ENCODE results near the gene GLRX. TPM values are rescaled to one million over a fixed set of nuclear protein-coding genes. Genes with fewer than 3 reads are reported as not detected.

Gene GLRX
- total and polyA plus RNA-seq, 2 of the 13 experiments (the other 11 are each of a cell fraction or from before 2014, with no cell fraction given): 63.8 to 499 TPM

- no peak for TF ChIP-seq SAFB2 (CRISPR knock-in tag; IDR thresholded peaks at IDR 0.05; ENCODE audit: borderline replicate concordance, low read depth)
- TF ChIP-seq U2AF2 (IDR thresholded peaks at IDR 0.05; ENCODE audit: low read depth, low read length): no peak
- TF ChIP-seq DRAP1 (CRISPR knock-in tag; IDR thresholded peaks at IDR 0.05): peak; percentile 78
- TF ChIP-seq ZNF674 (CRISPR knock-in tag; IDR thresholded peaks at IDR 0.05; ENCODE audit: low read depth): no peak
- no peak for TF ChIP-seq FOXO4 (CRISPR knock-in tag; conservative IDR thresholded peaks at IDR 0.05)
- no peak for TF ChIP-seq PBX3 (CRISPR knock-in tag; IDR thresholded peaks at IDR 0.05; ENCODE audit: borderline replicate concordance)
- TF ChIP-seq ZBTB43 (CRISPR knock-in tag; conservative IDR thresholded peaks at IDR 0.05): peak; percentile 57; the same call in 1 of the 2 replicates
- peak; percentile 70; the same call in 1 of the 2 replicates for TF ChIP-seq MIER3 (CRISPR knock-in tag; IDR thresholded peaks at IDR 0.05; ENCODE audit: borderline replicate concordance)
- 0 out of 2 replicates have a peak, but pooled peaks have one; percentile 10 for TF ChIP-seq ZSCAN21 (CRISPR knock-in tag; IDR thresholded peaks at IDR 0.05; ENCODE audit: borderline replicate concordance)
- no peak for TF ChIP-seq AGO1 (IDR thresholded peaks at IDR 0.05; ENCODE audit: low read depth, low read length, poor library complexity, severe bottlenecking)
- TF ChIP-seq ZNF260 (CRISPR knock-in tag; IDR thresholded peaks at IDR 0.05; ENCODE audit: borderline replicate concordance, low read depth): no peak
- 0 out of 2 replicates have a peak, but pooled peaks have one; percentile 30 for TF ChIP-seq BHLHE40 (IDR thresholded peaks at IDR 0.05; ENCODE audit: low read length)
- no peak for TF ChIP-seq PCBP1 (IDR thresholded peaks at IDR 0.05; ENCODE audit: borderline replicate concordance, low read depth, low read length)
- no peak for TF ChIP-seq ZNF512 (CRISPR knock-in tag; IDR thresholded peaks at IDR 0.05)
- TF ChIP-seq ZNF768 (CRISPR knock-in tag; IDR thresholded peaks at IDR 0.05): no peak
- TF ChIP-seq ZNF431 (CRISPR knock-in tag; IDR thresholded peaks at IDR 0.05; ENCODE audit: borderline replicate concordance, low read depth): no peak
- no peak for TF ChIP-seq HINFP (CRISPR knock-in tag; IDR thresholded peaks at IDR 0.05; ENCODE audit: low read depth)
- no peak for TF ChIP-seq KDM3A (CRISPR knock-in tag; IDR thresholded peaks at IDR 0.05; ENCODE audit: low read depth)
- peak; percentile 92; the same call in 1 of the 2 replicates for TF ChIP-seq ZNF710 (CRISPR knock-in tag; IDR thresholded peaks at IDR 0.05; ENCODE audit: borderline replicate concordance)
Measured at GRCh38 chr5:95864944-95865504, 42.5 kb upstream of the GLRX start (continued).

All from HepG2 (cell line).